Muscle of back (tissue), 13 donors: ENCODE results near the gene MEIS3. TPM values are rescaled to one million over a fixed set of nuclear protein-coding genes. Genes with fewer than 3 reads are reported as not detected.
A peak's percentile ranks its signal among the peaks of the same experiment; 100 is the strongest.

Experiments used
- DNase-seq, 3 donors: peaks; one replicate each; pipeline versions ENCODE4 v3.0.0 to v3.0.0-alpha.2; 2013
- long read RNA-seq, 9 donors: transcript quantifications; one replicate each; lab custom pipeline, GENCODE V29; 2026
- polyA plus RNA-seq, 10 donors: library from polyadenylated mRNA; unstranded; fragments of 120-200 nt; gene quantifications; one replicate each; pipeline ENCODE4 v1.2.1, GENCODE V29; 2013; ENCODE audit not compliant: insufficient read length in 10 of 10

Gene MEIS3
- polyA plus RNA-seq: 10 to 100 TPM in 5 of 10 donors, 1 to 10 TPM in 5; 7.6 to 13.9 (median 10.9) TPM
- long read RNA-seq, donor 1, partial matches to known transcripts: 0 of 3 reads
- long read RNA-seq, donor 1, other reads (novel, unspliced or antisense): 0 of 3 reads
- long read RNA-seq, donor 2, partial matches to known transcripts: 0 of 1 reads
- long read RNA-seq, donor 2, other reads (novel, unspliced or antisense): 0 of 1 reads
- long read RNA-seq, donor 3: 0 reads
- long read RNA-seq, donor 4, partial matches to known transcripts: 0 of 2 reads
- long read RNA-seq, donor 4, other reads (novel, unspliced or antisense): 0 of 2 reads
- long read RNA-seq, donor 5, partial matches to known transcripts: 0 of 1 reads
- long read RNA-seq, donor 5, other reads (novel, unspliced or antisense): 0 of 1 reads
- long read RNA-seq, donor 6, partial matches to known transcripts: 0 of 3 reads
- long read RNA-seq, donor 6, other reads (novel, unspliced or antisense): 0 of 3 reads
- long read RNA-seq, donor 7: 0 reads
- long read RNA-seq, donor 8: 0 reads
- long read RNA-seq, donor 9: 0 reads

- peak in 1 of 3 donors; percentile 50 for DNase-seq
Measured at GRCh38 chr19:47419030-47419783, at the start of gene MEIS3. MEIS3 (minus strand) TSS chr19:47419527; CDS start chr19:47419081, 446 bp downstream.

- DNase-seq: no peak
Measured at GRCh38 chr19:47467914-47468313, 48.6 kb upstream of the MEIS3 start.

- DNase-seq: no peak
Measured at GRCh38 chr19:47465957-47466356, 46.6 kb upstream of the MEIS3 start.

GRCh38 chr19:47464675-47465419 lies 45.5 kb upstream of the MEIS3 start:
- no peak for DNase-seq

GRCh38 chr19:47461876-47462275 lies 42.5 kb upstream of the MEIS3 start:
- no peak for DNase-seq

GRCh38 chr19:47459477-47459876 lies 40.1 kb upstream of the MEIS3 start:
- DNase-seq: no peak

GRCh38 chr19:47458672-47459071 lies 39.3 kb upstream of the MEIS3 start:
- no peak for DNase-seq

- DNase-seq: no peak
Measured at GRCh38 chr19:47456721-47457474, 37.6 kb upstream of the MEIS3 start.

GRCh38 chr19:47450478-47450877 lies 31.2 kb upstream of the MEIS3 start:
- no peak for DNase-seq

- no peak for DNase-seq
Measured at GRCh38 chr19:47448360-47448727, 29.0 kb upstream of the MEIS3 start.

GRCh38 chr19:47447470-47448359 lies 28.4 kb upstream of the MEIS3 start:
- peak in 1 of 3 donors; percentile 49 for DNase-seq

GRCh38 chr19:47446534-47447469 lies 27.5 kb upstream of the MEIS3 start:
- no peak for DNase-seq

GRCh38 chr19:47445937-47446402 lies 26.6 kb upstream of the MEIS3 start:
- DNase-seq: no peak

GRCh38 chr19:47445527-47445926 lies 26.2 kb upstream of the MEIS3 start:
- no peak for DNase-seq

GRCh38 chr19:47444388-47444821 lies 25.1 kb upstream of the MEIS3 start:
- no peak for DNase-seq

GRCh38 chr19:47443331-47443730 lies 24.0 kb upstream of the MEIS3 start:
- no peak for DNase-seq

GRCh38 chr19:47438793-47439220 lies 19.5 kb upstream of the MEIS3 start:
- DNase-seq: no peak

GRCh38 chr19:47437500-47437899 lies 18.2 kb upstream of the MEIS3 start:
- no peak for DNase-seq
